GM12873 (cell line): Measurements from ENCODE around the gene PEG3.

ENCODE experiments used
- TF ChIP-seq, protein P1 (sequence below): IDR thresholded peaks from 2 replicates; pipeline ENCODE4 v1.5.1; 2012; ENCODE audit warnings: low read depth, mild to moderate bottlenecking, moderate library complexity, low read length, control low read depth; ENCODE audit not compliant: insufficient read depth; ENCODE audit errors: missing control alignments

Gene PEG3

DNA sequence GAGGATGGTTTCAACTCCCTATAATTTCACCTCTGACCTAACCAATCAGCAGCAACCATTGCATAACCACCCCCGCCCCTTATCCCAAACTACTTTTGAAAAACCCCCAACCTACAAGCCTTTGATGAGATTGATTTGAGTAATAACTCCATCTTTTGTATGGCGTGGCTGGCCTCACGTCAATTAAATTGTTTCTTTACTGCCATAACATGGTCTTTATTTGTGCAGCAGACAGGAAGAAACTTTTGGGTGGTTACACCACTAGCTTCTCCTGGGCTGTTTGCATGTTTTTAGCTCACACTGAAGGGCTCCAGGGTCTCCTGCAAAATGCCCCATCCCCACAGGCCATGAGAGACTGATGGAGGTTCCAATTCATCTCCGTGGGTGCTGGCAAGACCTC, 34.0 kb upstream of the PEG3 start:
- TF ChIP-seq, protein P1, sequence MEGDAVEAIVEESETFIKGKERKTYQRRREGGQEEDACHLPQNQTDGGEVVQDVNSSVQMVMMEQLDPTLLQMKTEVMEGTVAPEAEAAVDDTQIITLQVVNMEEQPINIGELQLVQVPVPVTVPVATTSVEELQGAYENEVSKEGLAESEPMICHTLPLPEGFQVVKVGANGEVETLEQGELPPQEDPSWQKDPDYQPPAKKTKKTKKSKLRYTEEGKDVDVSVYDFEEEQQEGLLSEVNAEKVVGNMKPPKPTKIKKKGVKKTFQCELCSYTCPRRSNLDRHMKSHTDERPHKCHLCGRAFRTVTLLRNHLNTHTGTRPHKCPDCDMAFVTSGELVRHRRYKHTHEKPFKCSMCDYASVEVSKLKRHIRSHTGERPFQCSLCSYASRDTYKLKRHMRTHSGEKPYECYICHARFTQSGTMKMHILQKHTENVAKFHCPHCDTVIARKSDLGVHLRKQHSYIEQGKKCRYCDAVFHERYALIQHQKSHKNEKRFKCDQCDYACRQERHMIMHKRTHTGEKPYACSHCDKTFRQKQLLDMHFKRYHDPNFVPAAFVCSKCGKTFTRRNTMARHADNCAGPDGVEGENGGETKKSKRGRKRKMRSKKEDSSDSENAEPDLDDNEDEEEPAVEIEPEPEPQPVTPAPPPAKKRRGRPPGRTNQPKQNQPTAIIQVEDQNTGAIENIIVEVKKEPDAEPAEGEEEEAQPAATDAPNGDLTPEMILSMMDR = no peak

- TF ChIP-seq, protein P1 = no peak
These were observed 33.0 kb upstream of the PEG3 start for GRCh38 chr19:56873493-56873892.

DNA sequence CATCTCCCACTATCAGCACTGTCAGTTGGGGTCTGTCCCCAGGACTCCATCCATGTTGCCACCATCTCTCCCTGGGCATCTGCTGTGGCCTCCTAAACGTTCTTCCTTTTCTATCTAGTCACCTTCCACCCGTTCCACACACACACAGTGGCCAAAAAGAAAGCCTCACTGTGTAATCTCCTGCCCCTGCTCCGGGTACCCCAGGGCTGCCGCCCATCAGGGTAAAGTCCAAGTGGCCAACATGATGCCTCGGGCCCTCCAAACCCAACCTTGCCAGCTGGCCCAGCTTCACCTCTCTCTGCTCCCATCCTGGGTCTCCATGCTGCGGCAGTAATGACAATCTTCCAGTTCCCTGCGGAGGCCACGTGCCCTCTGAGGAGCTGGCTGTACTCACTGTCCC, 29.4 kb upstream of the PEG3 start:
- TF ChIP-seq, protein P1 = no peak

DNA sequence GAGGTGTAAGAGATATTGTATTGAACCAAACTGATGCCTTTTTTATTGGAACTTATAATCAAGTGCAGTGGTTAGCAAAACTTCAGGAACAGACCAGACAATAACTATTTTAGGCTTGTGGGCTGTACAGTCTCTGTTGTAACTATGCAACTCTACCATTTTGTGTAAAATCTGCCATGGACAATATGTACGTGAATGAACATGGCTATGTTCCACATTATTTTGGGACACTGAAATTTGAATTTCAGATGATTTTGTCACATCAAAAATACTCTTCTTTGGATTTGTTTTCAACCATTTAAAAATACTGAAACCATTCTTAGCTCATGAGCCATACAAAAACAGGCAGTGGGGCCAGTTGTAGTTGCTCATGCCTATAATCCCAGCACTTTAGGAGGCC, 27.9 kb upstream of the PEG3 start:
- TF ChIP-seq, protein P1 = no peak

GRCh38 chr19:56866538-56866937, 26.0 kb upstream of the PEG3 start:
- TF ChIP-seq, protein P1 = no peak

DNA sequence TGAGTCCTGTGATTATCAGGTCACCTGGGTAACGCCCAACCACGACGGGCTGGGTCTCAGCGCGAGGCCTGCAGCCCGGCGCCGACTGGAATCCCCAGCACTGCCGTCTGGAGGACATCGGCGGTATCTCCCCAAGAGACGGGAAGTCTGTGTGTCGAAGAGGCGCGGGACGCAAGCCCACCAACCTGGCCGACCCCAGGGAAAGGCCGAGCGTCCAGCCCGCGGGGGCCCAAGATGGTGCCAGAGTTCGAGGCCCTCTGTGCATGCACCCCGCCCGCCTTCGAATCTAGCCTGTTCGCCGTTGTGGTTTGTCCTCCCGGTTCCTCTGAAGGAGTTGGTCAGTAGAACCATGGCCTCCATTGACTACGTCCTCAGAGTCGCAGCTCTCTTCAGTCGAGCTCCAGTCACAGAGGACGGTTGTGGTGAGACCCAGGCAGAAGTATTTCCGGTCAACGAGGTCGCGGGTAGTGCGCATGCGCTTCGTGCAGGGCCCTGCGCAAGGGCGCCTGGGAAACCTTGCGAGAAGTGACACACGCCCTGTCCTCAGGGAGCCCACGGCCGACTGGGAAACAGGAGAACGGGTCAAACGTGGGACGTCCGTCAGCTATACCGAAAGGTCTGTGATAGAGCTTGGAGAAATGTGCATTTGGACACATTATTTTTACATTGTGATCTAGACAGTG, 24.1 kb upstream of the PEG3 start:
- TF ChIP-seq, protein P1 = no peak

GRCh38 chr19:56862741-56863140, 22.2 kb upstream of the PEG3 start:
- TF ChIP-seq, protein P1 = no peak

DNA sequence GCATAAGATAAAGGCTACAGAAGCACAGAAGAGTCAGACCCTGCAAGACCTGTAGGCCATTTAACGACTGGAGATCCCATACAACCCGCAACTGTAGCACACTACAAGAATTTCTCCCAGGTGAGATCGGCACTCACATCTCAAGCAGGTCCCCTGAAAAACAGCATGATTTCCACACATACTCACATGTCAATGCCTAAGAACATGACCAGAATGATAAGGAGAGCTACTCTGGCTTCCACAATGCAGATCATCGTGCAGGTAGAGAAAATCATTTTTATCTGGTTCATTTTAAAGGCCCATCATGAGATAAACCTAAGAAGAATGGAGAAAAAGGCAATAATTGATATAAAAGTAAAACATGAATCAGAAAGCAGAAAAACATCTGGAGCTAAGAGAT, 17.5 kb upstream of the PEG3 start:
- TF ChIP-seq, protein P1 = no peak
